ENCODE data around the gene MET.

The MET gene

GRCh38 chr7:116783666-116784318 is 111.8 kb downstream of the MET start:
- DNase-seq (ENCODE audit: low read depth in 2 of 2): no peak

- DNase-seq (ENCODE audit: low read depth in 2 of 2): no peak
These were observed 112.7 kb downstream of the MET start for GRCh38 chr7:116784647-116785046.

GRCh38 chr7:116785843-116786242 is 113.8 kb downstream of the MET start:
- no peak for DNase-seq (ENCODE audit: low read depth in 2 of 2)

- no peak for DNase-seq (ENCODE audit: low read depth in 2 of 2)
These were observed 114.9 kb downstream of the MET start for GRCh38 chr7:116786791-116787443.

- DNase-seq (ENCODE audit: low read depth in 2 of 2): no peak
These were observed 115.9 kb downstream of the MET start for GRCh38 chr7:116787881-116788280.

- DNase-seq (ENCODE audit: low read depth in 2 of 2): no peak
These were observed 116.7 kb downstream of the MET start for GRCh38 chr7:116788572-116789197.

- no peak for DNase-seq (ENCODE audit: low read depth in 2 of 2)
These were observed 118.0 kb downstream of the MET start for GRCh38 chr7:116790025-116790424.

GRCh38 chr7:116792813-116793212 is 120.8 kb downstream of the MET start:
- no peak for DNase-seq (ENCODE audit: low read depth in 2 of 2)

- DNase-seq (ENCODE audit: low read depth in 2 of 2): no peak
These were observed 121.9 kb downstream of the MET start for GRCh38 chr7:116793795-116794340.

- no peak for DNase-seq (ENCODE audit: low read depth in 2 of 2)
These were observed 124.5 kb downstream of the MET start for GRCh38 chr7:116796471-116796870.

- no peak for DNase-seq (ENCODE audit: low read depth in 2 of 2)
These were observed 125.6 kb downstream of the MET start for GRCh38 chr7:116797612-116798011.

- DNase-seq (ENCODE audit: low read depth in 2 of 2): no peak
These were observed 126.2 kb downstream of the MET start for GRCh38 chr7:116798232-116798631.

- DNase-seq (ENCODE audit: low read depth in 2 of 2): no peak
These were observed 127.9 kb downstream of the MET start for GRCh38 chr7:116799916-116800315.

- no peak for DNase-seq (ENCODE audit: low read depth in 2 of 2)
These were observed 128.6 kb downstream of the MET start for GRCh38 chr7:116800594-116800993.

- DNase-seq (ENCODE audit: low read depth in 2 of 2): no peak
These were observed 129.2 kb downstream of the MET start for GRCh38 chr7:116801092-116801710.

GRCh38 chr7:116802144-116802745 is 130.2 kb downstream of the MET start:
- DNase-seq (ENCODE audit: low read depth in 2 of 2): no peak

- no peak for DNase-seq (ENCODE audit: low read depth in 2 of 2)
These were observed 130.8 kb downstream of the MET start for GRCh38 chr7:116802746-116803152.

- DNase-seq (ENCODE audit: low read depth in 2 of 2): no peak
These were observed 132.5 kb downstream of the MET start for GRCh38 chr7:116804471-116804870.

GRCh38 chr7:116805100-116805544 is 133.1 kb downstream of the MET start:
- DNase-seq (ENCODE audit: low read depth in 2 of 2): no peak

- no peak for DNase-seq (ENCODE audit: low read depth in 2 of 2)
These were observed 134.3 kb downstream of the MET start for GRCh38 chr7:116806046-116806944.

- DNase-seq (ENCODE audit: low read depth in 2 of 2): no peak
These were observed 135.1 kb downstream of the MET start for GRCh38 chr7:116807011-116807560.

All from stimulated activated CD4-positive, alpha-beta T cell treated with anti-CD3 and anti-CD28 coated beads, Interleukin-1b, Interleukin-23, amount 100 ng/mL, for 4 hours (primary cell).